ENCODE data around the gene TRIM29.

TRIM29 gene

GRCh38 chr11:120144501-120144900 lies 6.6 kb upstream of the TRIM29 start:
- TF ChIP-seq ZBTB7A (IDR thresholded peaks at IDR 0.05; ENCODE audit: low read depth): no peak
- no peak for TF ChIP-seq TAF1 (IDR thresholded peaks at IDR 0.05; ENCODE audit: low read depth)
- no peak for TF ChIP-seq USF1 (IDR thresholded peaks at IDR 0.05)
- TF ChIP-seq NFIC (IDR thresholded peaks at IDR 0.05): no peak
- TF ChIP-seq TCF12 (IDR thresholded peaks at IDR 0.05; ENCODE audit: low read depth): no peak
- no peak for TF ChIP-seq MAX (IDR thresholded peaks at IDR 0.05)

DNA sequence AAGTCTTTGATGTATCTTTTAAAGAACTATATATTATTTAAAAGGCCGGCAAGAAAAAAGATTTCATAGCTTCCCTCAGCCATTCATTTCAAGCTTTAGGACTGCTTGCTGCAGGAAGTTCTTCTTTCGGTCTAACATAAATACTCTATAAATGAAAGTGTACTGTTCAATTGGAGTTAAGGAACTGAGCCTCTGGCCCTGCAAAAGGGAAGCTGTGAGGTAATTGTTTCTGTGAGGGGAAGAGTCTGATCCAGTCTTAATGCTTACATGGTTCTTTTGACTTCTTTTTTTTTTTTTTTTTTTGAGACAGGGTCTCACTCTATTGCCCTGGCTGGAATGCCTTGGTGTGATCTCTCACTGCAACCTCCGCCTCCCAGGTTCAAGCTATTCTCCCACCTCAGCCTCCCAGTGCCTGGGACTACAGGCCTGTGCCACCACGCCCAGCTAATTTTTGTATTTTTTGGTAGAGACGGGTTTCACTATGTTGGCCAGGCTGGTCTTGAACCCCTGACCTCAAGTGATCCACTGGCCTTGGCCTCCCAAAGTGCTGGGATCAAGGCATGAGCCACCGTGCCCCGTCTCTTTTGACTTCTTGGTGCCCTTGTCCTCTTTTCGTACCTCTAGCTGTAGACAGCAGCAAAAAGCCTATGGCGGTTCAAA lies 4.7 kb upstream of the TRIM29 start:
- no peak for TF ChIP-seq USF1 (IDR thresholded peaks at IDR 0.05)
- TF ChIP-seq TAF1 (IDR thresholded peaks at IDR 0.05; ENCODE audit: low read depth): no peak
- no peak for TF ChIP-seq EGR1 (IDR thresholded peaks at IDR 0.05)
- TF ChIP-seq EP300 (IDR thresholded peaks at IDR 0.05; ENCODE audit: borderline replicate concordance): no peak
- no peak for TF ChIP-seq YY1 (IDR thresholded peaks at IDR 0.05; ENCODE audit: low read depth)
- no peak for TF ChIP-seq REST (IDR thresholded peaks at IDR 0.05; ENCODE audit: low read depth)
- no peak for TF ChIP-seq NFIC (IDR thresholded peaks at IDR 0.05)
- TF ChIP-seq ZBTB7A (IDR thresholded peaks at IDR 0.05; ENCODE audit: low read depth): no peak
- TF ChIP-seq RAD21 (IDR thresholded peaks at IDR 0.05; ENCODE audit: low read depth): no peak
- TF ChIP-seq TEAD4 (IDR thresholded peaks at IDR 0.05): no peak

DNA sequence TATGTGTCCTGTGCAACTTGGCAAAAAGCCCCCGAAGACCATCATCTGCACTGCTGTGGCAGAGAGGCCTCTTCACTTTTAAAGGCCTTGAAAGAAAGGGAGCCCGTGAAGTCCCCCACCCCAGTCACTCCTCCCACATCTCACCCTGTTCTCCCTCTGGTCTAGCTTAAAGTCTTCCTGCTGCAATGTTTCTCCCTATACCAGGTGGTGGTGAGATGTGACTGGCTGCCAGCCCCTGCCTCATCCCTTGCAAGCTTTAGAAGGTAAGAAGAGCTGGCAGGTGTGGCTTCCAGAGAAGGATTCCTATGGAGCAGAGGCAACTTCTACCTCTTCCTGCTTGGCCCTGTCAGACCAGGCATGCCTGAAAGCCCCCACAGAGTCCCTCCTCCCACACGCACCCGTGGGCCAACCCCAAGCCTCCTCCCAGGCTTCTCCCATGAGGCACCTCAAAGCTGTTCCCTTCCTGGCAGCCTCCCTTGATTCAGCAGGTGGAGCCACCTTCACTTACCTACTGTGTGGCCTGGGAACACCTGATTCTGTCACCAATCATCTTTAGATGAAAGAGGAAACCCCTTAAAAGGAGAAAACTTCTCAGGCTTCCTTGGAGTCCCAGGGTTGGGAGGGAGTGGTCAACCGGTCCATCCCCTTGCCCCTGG lies 4.0 kb upstream of the TRIM29 start:
- TF ChIP-seq CREB1 (IDR thresholded peaks at IDR 0.05; ENCODE audit: low read depth) (no peak), EP300 (IDR thresholded peaks at IDR 0.05; ENCODE audit: borderline replicate concordance) (no peak), ZBTB7A (IDR thresholded peaks at IDR 0.05; ENCODE audit: low read depth) (no peak), FOXM1 (IDR thresholded peaks at IDR 0.05; ENCODE audit: borderline replicate concordance, low read depth) (no peak), CEBPB (IDR thresholded peaks at IDR 0.05) (no peak), EGR1 (IDR thresholded peaks at IDR 0.05) (no peak), REST (IDR thresholded peaks at IDR 0.05; ENCODE audit: low read depth) (no peak), TEAD4 (IDR thresholded peaks at IDR 0.05) (no peak), YY1 (IDR thresholded peaks at IDR 0.05; ENCODE audit: low read depth) (no peak), USF1 (IDR thresholded peaks at IDR 0.05) (no peak), NFIC (IDR thresholded peaks at IDR 0.05) (no peak), TAF1 (IDR thresholded peaks at IDR 0.05; ENCODE audit: low read depth) (no peak), MAX (IDR thresholded peaks at IDR 0.05) (no peak), TCF12 (IDR thresholded peaks at IDR 0.05; ENCODE audit: low read depth) (no peak), RAD21 (IDR thresholded peaks at IDR 0.05; ENCODE audit: low read depth) (no peak)

DNA sequence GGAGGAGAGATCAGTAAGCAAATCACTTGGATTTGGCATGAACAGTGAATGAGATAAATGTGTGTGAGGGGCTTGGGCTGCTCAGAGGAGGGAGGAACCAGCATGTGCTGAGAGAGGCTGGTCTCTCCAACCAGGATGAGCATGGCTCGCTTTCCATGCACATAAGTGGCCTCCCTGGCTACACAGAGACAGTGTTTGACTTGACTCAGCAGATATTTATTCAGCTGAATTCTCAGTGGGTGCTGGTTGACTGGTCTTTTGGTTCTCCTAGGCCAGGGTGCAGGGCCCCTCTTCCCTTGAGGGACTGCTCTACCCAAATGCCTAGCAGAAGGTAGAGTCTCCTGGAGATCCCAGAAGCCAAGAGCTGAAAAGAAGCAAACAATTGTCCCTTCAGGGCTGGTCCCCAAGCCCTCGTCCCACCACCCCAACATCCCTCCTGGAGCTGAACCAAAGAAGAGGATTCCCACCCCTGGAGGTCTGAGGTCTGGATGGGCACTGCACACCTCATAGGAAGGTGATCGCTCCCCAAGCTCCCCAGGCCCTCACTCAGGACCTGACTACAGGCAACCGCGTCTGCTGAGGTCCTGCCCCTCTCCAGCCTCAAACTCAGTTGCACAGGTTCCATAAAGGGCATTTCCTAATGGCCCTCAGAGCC lies 3.3 kb upstream of the TRIM29 start:
- TF ChIP-seq REST (IDR thresholded peaks at IDR 0.05; ENCODE audit: low read depth) (no peak), MAX (IDR thresholded peaks at IDR 0.05) (no peak), EGR1 (IDR thresholded peaks at IDR 0.05) (no peak), EP300 (IDR thresholded peaks at IDR 0.05; ENCODE audit: borderline replicate concordance) (no peak)

Measured in Ishikawa (cell line).